Activated CD4-positive, alpha-beta T cell treated with anti-CD3 and anti-CD28 coated beads, Interleukin-10, Interleukin-2, amounts not matched to agents 100 ng/mL and 50 ng/mL, durations not matched to agents 16 hours and 8 hours (primary cell): ENCODE results near the gene FAM98C.

Experiments
- DNase-seq: peaks from one replicate; pipeline ENCODE4 v3.0.0-alpha.2; 2020

FAM98C gene

DNA sequence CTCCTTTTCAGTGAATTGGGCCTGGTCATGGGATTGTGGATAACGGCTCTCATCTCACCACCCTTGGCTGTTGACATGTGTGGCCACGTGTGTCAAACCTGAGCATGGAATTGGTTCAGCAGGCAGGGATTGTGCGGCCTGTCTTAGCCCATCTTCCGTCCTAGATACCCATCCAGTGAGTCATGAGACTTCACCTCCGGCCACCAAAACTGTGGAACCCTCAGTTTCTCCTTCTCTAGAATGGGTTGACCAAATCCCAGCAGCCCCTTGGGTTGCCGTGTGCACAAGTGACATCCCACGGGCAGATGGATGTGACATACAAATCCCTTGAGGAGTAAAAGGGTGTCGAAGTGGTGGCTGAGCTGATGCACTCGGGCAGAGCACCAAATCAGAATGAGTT is 21.8 kb upstream of the FAM98C start:
- no peak for DNase-seq

DNA sequence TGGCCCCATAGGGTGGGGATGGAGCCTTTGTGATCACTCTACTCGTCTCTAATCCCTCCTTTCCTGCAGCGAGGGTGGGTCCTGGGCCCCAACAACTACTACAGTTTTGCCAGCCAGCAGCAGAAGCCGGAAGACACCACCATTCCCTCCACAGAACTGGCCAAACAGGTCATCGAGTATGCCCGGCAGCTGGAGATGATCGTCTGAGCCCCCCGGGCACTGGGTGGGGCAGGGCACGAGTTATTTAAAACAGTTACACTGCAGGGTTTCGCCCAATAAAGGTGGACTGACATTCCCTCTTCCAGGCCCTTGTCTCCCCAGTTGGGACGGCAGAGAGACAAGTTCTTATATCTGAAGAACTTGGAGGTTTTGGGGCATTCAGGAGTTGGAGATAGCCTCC is 19.7 kb upstream of the FAM98C start:
- no peak for DNase-seq

DNA sequence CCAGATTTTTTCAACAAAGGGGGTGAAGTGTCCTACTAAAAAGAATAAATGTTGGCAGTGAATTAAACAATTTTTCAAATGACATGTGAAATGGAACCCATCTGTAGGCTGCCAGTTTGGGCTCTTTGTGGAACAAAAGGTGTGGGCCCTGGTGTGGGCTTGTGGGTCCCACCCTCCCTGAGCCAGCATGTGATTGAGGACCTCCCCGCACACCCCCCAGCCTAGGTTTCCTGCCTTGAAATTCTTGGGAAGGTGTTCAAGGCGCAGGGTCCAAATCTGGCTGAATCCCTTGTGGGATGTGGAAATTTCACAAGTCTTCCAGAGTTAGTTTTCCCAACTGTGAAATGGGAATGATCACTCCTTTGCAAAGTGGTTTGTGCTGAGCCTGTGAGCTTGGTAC is 19.1 kb upstream of the FAM98C start:
- no peak for DNase-seq

DNA sequence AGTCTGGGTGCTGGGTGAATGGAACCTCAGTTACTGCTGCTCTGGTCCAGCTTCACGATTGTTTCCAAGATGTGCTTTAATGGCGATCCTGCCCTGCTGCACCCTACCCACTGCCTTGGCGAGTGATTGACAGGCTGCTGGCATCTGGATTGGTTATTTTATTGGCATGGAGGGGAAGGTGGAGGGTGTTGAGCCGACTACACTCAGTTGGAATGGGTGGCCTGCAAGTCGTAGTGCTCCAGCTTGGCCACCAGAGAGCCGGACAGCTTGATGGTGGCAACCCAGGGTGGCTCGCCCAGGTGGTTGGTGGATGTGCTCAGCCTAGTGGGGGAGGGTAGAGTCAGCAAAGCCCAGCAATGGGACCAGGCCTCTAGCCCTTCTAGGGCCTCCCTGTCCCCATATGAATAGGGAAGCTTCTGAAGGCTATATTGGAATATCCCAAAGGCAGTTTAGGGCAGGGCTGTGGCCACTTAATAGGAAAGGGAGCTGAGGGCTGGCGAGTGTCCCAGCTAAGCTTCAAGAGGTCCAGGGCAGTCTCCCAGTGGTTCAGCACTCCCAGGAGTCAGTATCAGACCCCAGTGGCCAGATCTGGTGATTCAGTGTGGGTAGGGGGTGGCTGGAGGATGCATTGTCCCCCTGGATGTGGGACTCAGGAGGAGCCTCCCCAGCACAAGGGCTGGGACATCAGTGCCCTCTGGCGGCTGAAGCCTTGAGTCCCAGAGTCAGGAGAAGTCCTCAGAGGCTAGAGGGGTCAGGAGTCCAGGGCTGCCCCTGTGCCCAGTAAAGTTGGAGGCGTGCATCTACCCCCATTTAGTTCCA is 18.5 kb upstream of the FAM98C start:
- DNase-seq: no peak

DNA sequence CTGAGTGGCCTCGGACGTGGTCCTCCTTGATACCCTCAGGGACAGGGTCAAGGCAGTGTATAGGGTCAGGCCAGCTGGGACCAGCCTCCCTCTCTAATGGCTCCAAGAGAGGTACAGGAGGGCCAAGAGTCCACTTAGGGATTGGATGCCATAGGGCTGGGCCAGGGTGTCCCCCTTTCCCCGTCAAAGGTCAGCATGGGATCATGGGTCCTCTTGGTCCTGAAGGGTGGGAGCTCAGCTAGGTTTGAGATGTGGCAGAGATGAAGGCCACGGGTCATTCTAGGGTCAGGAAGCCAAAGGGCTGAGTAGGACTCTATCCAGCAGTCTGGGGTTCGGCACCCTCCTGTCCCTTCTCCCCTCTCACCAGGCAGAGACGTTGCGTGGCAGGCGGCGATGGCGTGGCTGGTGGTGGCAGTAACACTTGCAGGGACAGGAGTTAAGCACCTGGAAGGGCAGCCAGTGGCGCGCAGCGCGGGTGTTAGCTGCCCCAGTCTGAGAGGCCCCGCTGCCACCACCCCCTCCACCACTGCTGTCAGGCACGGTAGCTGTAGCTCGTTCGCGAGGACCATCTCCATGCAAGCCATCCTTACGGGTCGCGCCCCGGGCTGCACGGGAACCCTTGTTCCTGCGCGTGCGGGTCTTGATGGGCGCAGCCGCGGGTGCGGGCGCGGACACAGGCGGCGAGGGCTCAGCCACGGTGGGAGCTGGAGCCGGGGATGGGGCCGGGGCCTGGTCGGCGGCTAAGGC is 17.7 kb upstream of the FAM98C start:
- DNase-seq: no peak

DNA sequence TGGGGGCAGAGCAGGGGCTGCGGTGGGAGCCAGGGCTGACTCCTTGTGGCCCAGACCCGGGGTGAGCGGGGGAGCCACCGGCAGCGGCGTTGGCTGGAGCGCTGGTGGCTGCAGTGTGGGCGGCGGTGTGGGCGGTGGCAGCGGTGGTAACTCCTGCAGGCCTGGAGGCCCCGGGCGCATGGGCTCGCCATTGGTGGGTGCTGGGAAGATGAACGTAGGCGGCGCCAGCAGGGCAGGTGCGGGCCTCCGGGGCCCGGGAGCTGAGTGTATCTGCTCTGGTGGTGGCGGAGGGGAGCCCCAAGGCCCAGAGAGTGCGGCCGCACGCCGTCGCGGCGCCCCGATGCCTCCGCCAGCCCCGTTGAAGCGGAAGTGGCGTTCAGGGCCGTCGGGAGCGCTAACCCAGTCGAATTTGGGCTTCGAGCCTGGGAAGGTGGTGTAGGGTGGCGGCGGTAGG is 17.1 kb upstream of the FAM98C start:
- no peak for DNase-seq

DNA sequence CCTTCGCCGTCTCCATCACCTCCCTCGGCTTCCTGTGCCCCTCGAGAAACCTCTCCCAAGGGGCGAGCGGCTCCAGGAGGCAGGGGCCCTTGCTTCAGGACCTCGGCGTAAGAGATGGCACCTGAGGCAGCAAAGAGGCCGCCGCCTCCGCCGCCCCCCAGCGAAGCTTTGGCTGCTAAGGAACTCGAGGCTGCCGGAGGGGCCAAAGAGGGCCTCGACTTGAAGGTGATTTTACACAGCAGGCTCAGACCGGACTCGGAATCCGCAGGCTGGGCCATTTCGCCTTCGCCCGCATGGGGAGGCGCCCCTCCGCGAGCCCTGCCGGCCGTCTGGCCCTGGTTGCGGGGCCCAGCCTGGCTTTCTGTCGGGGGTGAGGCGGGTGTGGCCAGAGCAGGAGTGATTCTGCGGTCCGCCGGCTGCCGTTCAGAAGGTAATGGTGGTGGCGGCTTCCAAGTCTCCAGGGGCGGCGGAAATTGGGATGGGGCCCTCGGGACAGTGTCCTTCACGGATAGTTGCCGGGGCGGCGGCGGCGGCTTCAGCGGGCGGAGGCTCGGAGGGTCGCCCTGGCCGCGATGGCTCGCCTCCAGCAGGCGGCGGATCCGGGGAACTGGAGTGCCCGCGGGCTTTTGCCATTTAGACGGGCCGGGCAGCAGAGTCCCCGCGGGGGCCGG is 16.5 kb upstream of the FAM98C start:
- DNase-seq: no peak

DNA sequence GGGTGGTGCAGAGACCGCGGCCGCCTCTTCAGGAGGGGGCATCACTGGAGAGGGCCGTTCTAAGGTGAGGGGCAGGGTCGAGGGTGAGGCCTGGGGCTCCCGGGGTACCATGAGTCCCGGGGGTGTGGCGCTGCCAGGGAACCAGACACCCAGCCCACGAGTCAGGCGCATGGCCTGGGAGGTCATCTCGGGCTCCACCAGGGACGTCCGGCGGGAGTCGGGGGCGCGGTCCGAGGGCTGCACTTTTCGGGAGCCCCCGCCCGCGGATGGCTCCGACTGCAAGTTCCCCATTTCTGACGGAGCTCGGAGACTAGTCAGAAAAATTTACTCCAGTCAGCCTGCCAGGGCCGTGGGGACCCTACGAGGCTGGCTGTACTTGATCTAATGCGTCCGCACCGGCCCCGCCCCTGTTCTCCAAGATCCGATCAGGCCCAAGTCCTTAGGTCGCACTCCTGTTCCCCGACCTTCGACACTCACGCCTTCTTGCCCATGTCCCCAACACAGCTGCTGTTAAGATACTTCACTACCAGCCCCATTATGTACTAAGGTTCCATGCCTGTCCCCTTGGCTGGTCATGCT is 15.8 kb upstream of the FAM98C start:
- DNase-seq: no peak

DNA sequence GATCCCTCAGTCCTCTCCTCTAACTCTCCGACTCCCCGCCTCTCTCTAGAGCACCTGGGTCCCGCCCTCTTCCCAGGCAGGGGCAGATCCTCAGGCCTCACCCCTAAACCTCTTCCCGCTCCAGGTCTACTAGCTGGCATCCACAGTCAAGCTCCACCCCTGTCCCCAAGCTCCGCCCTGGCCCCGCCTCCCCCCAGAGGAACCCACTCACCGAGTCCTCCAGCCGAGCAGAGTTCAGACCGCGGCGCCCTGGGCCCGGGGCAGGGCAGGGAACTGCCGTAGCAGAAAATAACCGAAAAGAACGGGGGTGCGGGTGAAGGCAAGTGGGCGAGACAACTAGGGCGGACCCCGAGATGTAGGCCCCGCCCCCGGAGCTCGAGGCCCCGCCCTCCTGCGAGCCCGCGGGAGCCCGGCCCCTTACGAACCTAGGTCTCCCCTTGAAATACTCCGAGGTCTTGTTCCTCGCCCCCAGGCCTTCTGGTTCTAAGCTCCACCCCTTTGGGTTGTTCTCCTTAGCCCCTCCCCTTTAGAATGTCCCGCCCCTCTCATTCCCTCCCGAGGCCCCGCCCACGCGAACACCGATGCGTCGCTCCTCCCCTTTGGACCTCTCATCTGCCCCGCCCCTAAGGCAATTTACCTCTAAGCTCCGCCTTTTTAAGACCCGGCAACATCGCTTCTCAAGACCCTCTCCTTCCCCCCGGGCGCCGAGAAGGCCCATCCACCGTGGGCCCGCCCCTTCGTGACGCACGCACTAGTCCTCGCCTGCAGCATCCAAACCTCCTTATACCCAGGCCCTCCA is 15.1 kb upstream of the FAM98C start, which contains the start of gene GGN:
Gene GGN, minus strand, starts transcription at position 485 of the 799 bp plus-strand sequence. CDS start 773 bp downstream, outside the sequence.
- peak; percentile 83 for DNase-seq

DNA sequence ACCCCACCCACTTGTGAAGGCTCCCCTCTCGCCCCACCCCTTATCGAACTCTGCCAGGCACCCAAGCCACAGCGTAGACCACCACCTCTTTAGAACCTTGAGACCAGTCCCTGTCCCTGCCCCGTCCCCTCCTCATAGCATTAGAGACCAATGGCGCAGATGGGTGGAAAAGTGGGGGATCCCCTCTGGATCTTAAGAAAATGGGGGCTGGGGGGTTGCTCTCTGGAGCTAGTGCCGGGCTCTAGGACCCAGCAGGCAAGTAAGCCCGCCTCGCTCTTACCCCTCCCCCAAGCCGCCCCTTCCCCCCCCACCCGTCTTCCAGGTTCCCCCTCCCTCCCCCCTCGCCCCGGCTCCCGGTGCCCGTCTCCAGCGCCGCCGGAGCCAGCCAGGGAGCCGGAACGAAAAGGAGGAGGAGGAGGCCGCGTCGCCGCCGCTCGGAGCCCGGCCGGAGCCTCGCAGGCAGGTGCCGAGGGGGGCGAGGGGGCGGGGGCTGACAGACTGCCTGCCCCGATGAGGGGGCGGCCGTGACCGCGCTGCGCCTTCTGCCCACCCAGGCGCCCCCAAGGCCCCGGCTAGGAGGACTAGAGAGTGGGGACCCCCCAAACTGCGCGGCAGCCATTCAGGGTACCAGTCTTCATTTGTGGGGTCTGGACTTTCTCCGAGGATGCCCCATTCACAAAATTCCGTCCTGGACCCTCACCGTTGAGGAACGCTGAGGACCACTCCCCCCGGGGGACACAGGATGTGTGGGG is 14.4 kb upstream of the FAM98C start, which contains the start of gene SPRED3:
Gene SPRED3, plus strand, starts transcription at position 349 of the 752 bp plus-strand sequence. CDS start 1,606 bp downstream, outside the sequence.
- no peak for DNase-seq

DNA sequence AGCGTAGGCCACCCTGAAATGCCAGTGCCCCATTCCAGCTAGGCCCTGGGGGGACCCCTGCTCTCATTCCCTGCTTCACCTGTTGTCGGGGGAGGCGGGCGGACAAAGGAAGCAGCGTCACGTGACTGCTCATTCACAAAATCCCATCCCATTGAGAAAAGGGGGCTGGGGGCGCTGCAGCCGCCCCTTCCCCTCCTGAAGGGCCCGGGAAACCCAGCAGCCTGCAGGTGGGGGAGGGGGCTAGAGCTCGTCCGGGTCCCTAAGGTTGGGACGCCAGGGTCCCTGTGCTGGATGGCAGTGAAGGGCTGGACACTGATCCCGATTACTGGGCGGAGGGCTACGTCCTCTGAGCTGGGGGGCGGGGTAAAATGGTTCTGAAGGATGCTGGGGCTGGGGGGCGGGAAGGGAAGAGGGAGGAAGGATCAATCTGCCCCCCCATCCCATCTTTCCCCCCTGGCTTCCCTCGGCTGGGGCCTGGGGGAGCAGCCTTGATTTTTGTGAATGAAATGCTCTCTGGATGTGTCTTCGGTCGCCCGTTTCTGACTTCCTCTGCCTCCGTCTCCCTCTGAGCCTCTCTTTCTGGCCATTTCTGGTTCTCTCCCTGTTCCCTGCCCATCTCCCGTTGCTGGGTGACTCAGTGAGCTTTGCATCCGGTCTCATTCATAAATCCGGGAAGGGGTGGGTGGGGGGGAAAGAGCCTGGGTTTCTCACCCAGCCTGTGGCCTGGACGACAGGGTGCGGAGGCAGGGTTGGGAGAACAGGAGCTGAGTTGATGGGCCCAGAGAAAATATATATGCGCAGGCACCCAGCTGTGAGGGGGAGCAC is 13.6 kb upstream of the FAM98C start:
- no peak for DNase-seq

DNA sequence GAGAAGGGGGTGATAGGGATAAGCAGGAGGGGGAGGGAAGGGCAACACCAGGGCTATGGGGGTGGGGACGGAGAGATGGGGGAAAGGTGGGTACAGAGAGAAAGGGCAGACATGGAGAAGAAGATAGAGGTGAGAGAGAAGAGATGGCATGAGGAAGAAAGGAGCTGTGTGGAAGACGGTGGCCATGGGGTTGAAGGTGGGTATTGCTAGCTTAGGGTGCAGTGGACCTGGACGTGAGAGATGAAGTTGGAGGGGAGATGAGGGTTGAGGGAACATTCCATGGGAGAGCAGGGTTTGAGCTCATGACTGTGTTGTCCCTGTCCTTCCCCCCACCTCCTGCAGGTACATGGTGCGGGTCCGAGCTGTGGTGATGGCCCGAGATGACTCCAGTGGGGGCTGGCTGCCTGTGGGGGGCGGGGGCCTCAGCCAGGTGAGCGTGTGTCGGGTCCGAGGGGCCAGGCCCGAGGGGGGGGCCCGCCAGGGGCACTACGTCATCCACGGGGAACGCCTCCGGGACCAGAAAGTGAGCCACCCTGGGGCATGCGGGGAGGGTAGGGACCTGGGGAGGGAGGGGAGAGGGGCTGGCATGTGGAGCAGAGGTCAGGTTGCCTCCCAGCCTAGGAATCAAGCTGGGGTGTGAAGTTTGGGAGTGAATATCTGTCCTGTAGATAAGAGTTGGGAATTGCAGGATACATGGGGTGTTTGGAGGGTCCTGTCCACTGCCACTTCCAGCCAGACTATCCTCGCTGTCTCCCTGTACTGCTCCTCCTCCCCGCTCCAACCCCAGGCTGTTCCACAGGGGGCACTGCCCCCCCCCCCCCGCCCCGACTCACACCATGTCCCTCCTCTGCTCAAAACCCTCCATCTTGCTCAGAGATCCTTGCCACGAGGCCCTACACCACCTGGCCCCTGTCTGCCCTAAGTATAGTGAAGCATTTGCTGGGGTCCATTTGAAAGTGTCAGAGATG is 12.7 kb upstream of the FAM98C start:
- no peak for DNase-seq

DNA sequence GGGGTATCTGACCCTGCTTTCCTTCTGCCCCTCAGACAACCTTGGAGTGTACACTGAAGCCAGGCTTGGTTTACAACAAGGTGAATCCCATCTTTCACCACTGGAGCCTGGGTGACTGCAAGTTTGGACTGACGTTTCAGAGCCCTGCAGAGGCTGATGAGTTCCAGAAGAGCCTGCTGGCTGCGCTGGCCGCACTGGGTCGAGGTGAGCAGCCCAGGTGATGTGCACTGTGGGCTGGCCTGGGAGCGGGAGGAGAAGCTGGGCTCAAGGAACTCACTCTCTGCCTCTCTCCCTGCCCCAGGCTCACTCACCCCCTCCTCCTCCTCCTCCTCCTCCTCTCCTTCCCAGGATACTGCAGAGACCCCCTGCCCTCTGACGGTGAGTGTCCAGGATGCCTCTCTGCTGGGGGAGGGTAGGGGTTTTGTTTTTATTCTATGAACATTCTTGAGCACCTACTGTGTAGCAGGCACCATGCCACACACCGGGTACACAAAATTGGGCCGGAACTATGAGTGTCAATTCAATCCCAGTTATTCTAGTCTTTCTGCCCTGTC is 10.9 kb upstream of the FAM98C start:
- DNase-seq: no peak

DNA sequence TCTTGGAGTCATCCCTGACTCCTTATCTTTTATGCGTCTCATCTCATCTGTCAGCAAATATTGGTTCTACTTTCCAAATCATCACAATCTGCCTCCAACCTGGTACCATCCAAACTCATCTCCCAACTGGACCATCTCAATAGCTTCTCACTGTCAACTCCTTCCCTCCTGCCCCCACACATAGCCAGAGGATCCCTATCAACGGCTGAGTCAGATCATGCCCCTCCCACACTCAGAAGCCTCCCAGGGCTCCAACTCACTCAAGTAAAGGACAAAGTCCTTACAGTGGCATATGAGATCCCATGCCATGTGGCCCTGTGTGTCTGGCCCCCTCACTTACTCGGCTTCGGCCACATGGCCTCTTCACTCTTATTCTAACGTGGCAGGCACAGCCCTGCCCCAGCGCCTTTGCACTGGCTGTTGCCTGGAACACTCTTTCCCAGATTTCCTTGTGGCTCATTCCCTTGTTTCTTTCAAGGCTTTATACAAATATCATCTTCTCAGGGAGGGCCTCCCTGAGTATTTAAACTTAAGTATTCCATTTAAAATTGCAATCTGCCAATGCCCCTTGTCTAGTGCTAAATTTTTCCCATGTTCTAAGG is 10.1 kb upstream of the FAM98C start:
- DNase-seq: no peak

DNA sequence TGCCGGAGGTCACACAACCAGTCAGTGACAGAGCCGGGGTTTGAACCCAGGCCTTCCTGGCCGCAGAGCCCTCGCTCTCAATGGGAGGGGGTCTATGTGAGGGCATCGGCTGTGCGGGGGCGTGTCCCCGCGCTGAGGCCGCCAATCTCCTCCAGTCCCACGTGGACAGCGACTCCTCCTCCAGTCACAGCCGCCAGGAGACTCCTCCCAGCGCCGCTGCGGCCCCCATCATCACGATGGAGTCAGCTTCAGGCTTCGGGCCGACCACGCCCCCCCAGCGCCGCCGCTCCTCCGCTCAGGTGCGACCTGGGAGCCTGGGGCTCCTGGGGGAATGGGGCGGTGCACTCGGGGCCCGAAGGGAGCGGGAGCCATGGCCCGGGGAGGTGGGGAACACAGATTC is 8.4 kb upstream of the FAM98C start:
- peak; percentile 88 for DNase-seq

DNA sequence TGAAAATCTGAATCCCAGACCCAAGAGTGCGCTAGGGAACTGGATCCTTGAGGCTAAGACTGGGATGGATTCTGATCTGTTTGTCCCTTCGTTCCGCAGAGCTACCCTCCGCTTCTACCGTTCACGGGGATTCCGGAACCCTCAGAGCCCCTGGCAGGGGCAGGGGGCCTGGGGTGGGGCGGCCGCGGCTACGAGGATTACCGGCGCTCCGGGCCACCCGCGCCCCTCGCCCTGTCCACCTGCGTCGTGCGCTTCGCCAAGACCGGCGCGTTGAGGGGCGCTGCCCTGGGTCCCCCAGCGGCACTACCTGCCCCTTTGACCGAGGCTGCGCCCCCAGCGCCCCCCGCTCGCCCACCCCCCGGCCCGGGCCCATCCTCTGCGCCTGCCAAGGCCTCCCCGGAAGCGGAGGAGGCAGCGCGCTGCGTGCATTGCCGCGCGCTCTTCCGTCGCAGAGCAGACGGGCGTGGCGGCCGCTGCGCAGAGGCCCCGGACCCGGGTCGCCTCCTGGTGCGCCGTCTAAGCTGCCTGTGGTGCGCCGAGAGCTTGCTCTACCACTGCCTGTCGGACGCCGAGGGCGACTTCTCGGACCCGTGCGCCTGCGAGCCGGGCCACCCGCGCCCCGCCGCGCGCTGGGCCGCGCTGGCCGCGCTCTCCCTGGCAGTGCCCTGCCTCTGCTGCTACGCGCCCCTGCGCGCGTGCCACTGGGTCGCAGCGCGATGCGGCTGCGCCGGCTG is 7.3 kb upstream of the FAM98C start:
- peak; percentile 64 for DNase-seq

DNA sequence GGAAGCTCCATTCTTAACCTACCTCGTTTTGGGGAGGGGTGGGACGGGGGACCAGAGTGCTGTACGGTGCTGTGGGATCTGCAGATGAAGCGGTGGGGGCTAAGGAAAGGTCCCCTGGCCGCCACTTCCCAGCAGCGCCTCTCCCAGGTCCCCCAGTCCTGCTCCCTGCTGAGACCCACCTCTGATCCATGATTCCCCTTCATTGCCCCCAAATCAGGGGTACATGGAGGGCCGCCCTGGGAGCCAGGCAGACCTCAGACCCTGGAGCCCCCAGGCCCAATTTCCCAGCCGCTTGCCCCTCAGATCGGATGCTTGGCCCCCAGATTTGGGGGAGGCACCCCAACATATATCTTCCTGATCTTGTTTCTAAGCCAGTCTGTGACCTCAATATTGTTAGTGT is 3.8 kb upstream of the FAM98C start:
- no peak for DNase-seq

DNA sequence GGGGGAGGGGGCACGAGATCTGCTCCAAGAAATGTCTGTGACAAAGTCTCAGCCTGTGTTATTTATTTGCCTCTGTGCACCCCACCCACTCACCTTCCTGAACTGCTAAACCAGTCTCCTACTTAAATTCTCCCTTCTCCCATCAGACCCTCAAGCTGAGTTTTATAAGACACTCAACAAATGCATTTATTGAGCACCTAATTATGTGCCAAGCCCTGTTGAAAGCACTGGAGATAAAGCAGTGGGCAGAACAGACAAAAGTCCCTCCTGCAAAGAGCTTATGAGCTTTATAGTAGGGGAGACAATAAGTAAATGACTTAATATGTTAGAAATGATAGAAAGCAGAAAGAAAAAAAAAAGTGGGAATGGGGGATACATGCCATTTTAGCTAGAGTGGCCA is 3.4 kb upstream of the FAM98C start:
- DNase-seq: no peak
